ENCODE results near the gene SDS. TPM values are rescaled to one million over a fixed set of nuclear protein-coding genes. Genes with fewer than 3 reads are reported as not detected.

SDS gene
- total and polyA plus RNA-seq, 2 donors (not counting 3 experiments of a cell fraction or from before 2014, with no cell fraction given), result not detected

DNA sequence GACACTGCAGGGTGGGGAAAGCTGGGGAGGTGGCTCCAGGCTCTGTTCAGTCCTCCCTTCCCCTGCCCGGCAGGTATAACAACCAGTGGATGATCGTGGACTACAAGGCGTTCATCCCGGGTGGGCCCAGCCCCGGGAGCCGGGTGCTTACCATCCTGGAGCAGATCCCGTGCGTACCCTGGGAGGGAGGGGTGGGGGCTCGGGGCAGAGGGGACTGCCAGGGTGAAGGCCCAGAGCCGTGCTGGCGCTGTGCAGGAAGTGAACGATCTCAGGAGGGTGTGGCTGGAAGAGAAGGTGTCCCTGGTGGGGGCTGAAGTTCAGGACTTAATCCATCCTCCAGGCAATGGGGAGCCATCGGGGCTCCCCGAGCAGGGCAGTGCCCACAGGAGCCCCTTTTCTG, 18.9 kb downstream of the SDS start:
- intact Hi-C loops (cut with micrococcal nuclease), result no loop called here
- no peak for TF ChIP-seq EZH2 (IDR thresholded peaks at IDR 0.05; ENCODE audit: borderline replicate concordance, low read depth, low read length, severe bottlenecking)
- TF ChIP-seq POLR2A (IDR thresholded peaks at IDR 0.05; ENCODE audit: low read depth, low read length), result no peak
- Histone ChIP-seq H4K20me1 (replicated peaks; ENCODE audit: control insufficient read depth, extremely low read depth, insufficient read depth, low read length) (no peaks in the 10 kb centered on the region), H3K4me2 (ENCODE audit: insufficient read depth, low read length) (no peak overlapping the region), H3K9ac (replicated peaks; ENCODE audit: extremely low read depth, insufficient read depth, low read length) (no peak overlapping the region), H3K4me3 (replicated peaks in 1 of 3; ENCODE audit: insufficient read depth in 1 of 3, low read depth in 1 of 3, low read length in 3 of 3) (no peak overlapping the region), H3K9me1 (replicated peaks; ENCODE audit: control insufficient read depth, extremely low read depth, insufficient read depth, low read length) (no peaks in the 10 kb centered on the region), H3K27ac (ENCODE audit: insufficient read depth, low read depth, low read length) (no peak overlapping the region), H3K4me1 (ENCODE audit: control insufficient read depth, extremely low read depth, insufficient read depth, low read length) (no peaks in the 10 kb centered on the region), H3K27me3 (ENCODE audit: control insufficient read depth in 2 of 2, insufficient read depth in 2 of 2, low read length in 2 of 2) (no peaks in the 10 kb centered on the region), H2AFZ (ENCODE audit: low read depth, low read length) (no peak overlapping the region), H3K36me3 (ENCODE audit: control insufficient read depth in 2 of 2, extremely low read depth in 1 of 2, insufficient read depth in 2 of 2, low read length in 2 of 2) (peaks cover 0 to 12% of the 10 kb centered on the region in 2 experiments), H3K79me2 (ENCODE audit: control insufficient read depth, insufficient read depth, low read length) (no peaks in the 10 kb centered on the region), H3K9me3 (replicated peaks; ENCODE audit: control insufficient read depth, insufficient read depth, low read length) (no peaks in the 10 kb centered on the region)
- ChIA-PET POLR2A (no interaction called here), CTCF (interaction anchor here (0.6 to 1.0 kb wide), 2 partner anchors 41 to 1287 kb away, joined by 3 to 4 read pairs; no protein-coding TSS in a partner anchor)
- no TSS peak for BruUV-seq (replicated peaks)
- FAIRE-seq (no peak), DNase-seq (ENCODE audit: low read depth, low spot score) (no peak)
- dilution Hi-C loops (cut with MboI; ENCODE audit: extremely low pct_ligation_motif_present, low sequenced_read_pairs), result no loop called here

DNA sequence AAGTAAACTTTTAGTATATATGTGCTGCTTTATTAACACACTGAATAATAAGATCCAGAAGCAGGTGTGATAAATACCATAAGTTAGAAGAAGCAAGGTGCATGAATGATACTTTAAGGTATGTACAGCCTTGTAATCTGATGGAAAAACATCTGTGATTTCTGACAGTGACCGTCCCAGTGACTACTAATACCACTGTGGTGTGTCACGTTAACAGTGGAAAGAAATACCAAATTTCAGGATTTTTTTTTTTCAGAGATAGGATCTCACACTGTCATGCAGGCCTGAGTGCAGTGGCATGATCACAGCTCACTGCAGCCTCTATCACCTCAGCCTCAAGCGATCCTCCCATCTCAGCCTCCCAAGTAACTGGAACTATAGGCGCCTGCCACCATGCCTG, 21.5 kb downstream of the SDS start:
- FAIRE-seq, result no peak
- POLR2A ChIA-PET, result no interaction called here

More for the DNA sequence above, 21.5 kb downstream of the SDS start:
- H3K27ac ChIP-seq (ENCODE audit: insufficient read depth, low read depth, low read length), result no peak overlapping the region
- H3K4me3 ChIP-seq (replicated peaks in 1 of 3; ENCODE audit: insufficient read depth in 1 of 3, low read depth in 1 of 3, low read length in 3 of 3), result no peak overlapping the region
- no peak overlapping the region for H3K4me2 ChIP-seq (ENCODE audit: insufficient read depth, low read length)
- H3K36me3 ChIP-seq (ENCODE audit: control insufficient read depth in 2 of 2, extremely low read depth in 1 of 2, insufficient read depth in 2 of 2, low read length in 2 of 2), result peaks cover 0 to 12% of the 10 kb centered on the region in 2 experiments
- BruUV-seq (replicated peaks), result no TSS peak
- CTCF ChIA-PET, result interaction anchor here (1.0 to 1.9 kb wide), 2 partner anchors 19 to 43 kb away, joined by 3 to 5 read pairs; no protein-coding TSS in a partner anchor
- H2AFZ ChIP-seq (ENCODE audit: low read depth, low read length), result no peak overlapping the region
- DNase-seq (ENCODE audit: low read depth, low spot score), result no peak
- no peaks in the 10 kb centered on the region for H3K27me3 ChIP-seq (ENCODE audit: control insufficient read depth in 2 of 2, insufficient read depth in 2 of 2, low read length in 2 of 2)
- H3K4me1 ChIP-seq (ENCODE audit: control insufficient read depth, extremely low read depth, insufficient read depth, low read length), result no peaks in the 10 kb centered on the region
- dilution Hi-C loops (cut with MboI; ENCODE audit: extremely low pct_ligation_motif_present, low sequenced_read_pairs), result no loop called here
- intact Hi-C loops (cut with micrococcal nuclease), result no loop called here
- TF ChIP-seq GATA2 (IDR thresholded peaks at IDR 0.05; ENCODE audit: insufficient read depth, insufficient read length, low read depth, low read length) (no peak), FOS (IDR thresholded peaks at IDR 0.05; ENCODE audit: borderline replicate concordance, insufficient read depth, low read length) (no peak), JUN (IDR thresholded peaks at IDR 0.05; ENCODE audit: borderline replicate concordance, insufficient read depth, insufficient read length, low read depth) (no peak), EZH2 (IDR thresholded peaks at IDR 0.05; ENCODE audit: borderline replicate concordance, low read depth, low read length, severe bottlenecking) (no peak), MYC (IDR thresholded peaks at IDR 0.05; ENCODE audit: low read depth, low read length) (no peak), POLR2A (IDR thresholded peaks at IDR 0.05; ENCODE audit: low read depth, low read length) (no peak), POLR2AphosphoS5 (IDR thresholded peaks at IDR 0.05; ENCODE audit: insufficient read depth, low read depth, low read length) (no peak)
- TF ChIP-seq, protein P1, sequence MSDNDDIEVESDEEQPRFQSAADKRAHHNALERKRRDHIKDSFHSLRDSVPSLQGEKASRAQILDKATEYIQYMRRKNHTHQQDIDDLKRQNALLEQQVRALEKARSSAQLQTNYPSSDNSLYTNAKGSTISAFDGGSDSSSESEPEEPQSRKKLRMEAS (IDR thresholded peaks at IDR 0.05; ENCODE audit: insufficient read depth, insufficient read length), result no peak
- TF ChIP-seq, protein P2, sequence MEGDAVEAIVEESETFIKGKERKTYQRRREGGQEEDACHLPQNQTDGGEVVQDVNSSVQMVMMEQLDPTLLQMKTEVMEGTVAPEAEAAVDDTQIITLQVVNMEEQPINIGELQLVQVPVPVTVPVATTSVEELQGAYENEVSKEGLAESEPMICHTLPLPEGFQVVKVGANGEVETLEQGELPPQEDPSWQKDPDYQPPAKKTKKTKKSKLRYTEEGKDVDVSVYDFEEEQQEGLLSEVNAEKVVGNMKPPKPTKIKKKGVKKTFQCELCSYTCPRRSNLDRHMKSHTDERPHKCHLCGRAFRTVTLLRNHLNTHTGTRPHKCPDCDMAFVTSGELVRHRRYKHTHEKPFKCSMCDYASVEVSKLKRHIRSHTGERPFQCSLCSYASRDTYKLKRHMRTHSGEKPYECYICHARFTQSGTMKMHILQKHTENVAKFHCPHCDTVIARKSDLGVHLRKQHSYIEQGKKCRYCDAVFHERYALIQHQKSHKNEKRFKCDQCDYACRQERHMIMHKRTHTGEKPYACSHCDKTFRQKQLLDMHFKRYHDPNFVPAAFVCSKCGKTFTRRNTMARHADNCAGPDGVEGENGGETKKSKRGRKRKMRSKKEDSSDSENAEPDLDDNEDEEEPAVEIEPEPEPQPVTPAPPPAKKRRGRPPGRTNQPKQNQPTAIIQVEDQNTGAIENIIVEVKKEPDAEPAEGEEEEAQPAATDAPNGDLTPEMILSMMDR (IDR thresholded peaks at IDR 0.05; ENCODE audit: extremely low read depth in 1 of 2, insufficient read depth in 1 of 2, low read depth in 1 of 2, low read length in 2 of 2), result no peak
- no peaks in the 10 kb centered on the region for H3K9me3 ChIP-seq (replicated peaks; ENCODE audit: control insufficient read depth, insufficient read depth, low read length)
- H3K9ac ChIP-seq (replicated peaks; ENCODE audit: extremely low read depth, insufficient read depth, low read length), result no peak overlapping the region
- H3K9me1 ChIP-seq (replicated peaks; ENCODE audit: control insufficient read depth, extremely low read depth, insufficient read depth, low read length), result no peaks in the 10 kb centered on the region
- H4K20me1 ChIP-seq (replicated peaks; ENCODE audit: control insufficient read depth, extremely low read depth, insufficient read depth, low read length), result no peaks in the 10 kb centered on the region
- H3K79me2 ChIP-seq (ENCODE audit: control insufficient read depth, insufficient read depth, low read length), result no peaks in the 10 kb centered on the region
